Ishikawa (cell line): ENCODE measurements around the gene DDRGK1.

Experiments
- CREB1 ChIP-seq: IDR thresholded peaks from 2 replicates; pipeline ENCODE4 v1.6.1; 2012; ENCODE audit warnings: low read depth
- FOXM1 ChIP-seq: IDR thresholded peaks from 2 replicates; pipeline ENCODE4 v1.6.1; 2012; ENCODE audit warnings: low read depth, borderline replicate concordance
- TF ChIP-seq, protein P1 (sequence below): IDR thresholded peaks from 2 replicates; pipeline ENCODE4 v1.6.1; 2012; ENCODE audit warnings: low read depth, mild to moderate bottlenecking

DNA sequence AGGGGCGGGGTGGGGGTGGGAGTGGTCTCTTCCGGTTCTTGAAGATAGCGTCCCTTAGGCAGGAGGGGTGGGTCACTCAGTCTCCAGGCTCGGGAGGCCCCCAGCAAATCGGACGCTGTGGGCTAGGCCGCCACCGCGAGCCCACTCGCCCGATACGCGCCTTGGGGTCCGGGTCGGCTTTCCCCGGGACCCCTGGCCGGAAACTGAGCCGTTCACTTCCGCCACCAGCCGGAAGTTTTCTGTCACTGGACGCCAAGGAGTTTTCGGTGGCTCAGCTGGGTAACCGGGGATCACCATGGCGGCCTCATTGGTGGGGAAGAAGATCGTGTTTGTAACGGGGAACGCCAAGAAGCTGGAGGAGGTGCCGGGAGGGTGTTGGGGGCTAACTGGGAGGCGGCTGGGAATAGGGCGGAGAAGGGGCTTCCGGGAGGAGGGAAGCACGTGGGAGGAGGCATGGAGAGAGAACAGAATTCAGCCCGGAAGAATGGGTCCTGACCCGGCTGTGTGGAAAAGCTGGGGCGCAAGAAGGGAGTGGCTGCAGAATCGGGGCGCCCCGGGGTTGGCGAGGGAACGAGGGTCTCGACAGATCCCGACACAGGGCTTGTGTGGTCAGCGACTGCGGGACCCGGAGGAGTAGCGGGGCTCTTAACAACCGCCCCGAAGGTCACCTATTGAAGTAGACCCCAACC, 4.9 kb upstream of the DDRGK1 start, which contains the start of gene ITPA:
- TF ChIP-seq, protein P1, sequence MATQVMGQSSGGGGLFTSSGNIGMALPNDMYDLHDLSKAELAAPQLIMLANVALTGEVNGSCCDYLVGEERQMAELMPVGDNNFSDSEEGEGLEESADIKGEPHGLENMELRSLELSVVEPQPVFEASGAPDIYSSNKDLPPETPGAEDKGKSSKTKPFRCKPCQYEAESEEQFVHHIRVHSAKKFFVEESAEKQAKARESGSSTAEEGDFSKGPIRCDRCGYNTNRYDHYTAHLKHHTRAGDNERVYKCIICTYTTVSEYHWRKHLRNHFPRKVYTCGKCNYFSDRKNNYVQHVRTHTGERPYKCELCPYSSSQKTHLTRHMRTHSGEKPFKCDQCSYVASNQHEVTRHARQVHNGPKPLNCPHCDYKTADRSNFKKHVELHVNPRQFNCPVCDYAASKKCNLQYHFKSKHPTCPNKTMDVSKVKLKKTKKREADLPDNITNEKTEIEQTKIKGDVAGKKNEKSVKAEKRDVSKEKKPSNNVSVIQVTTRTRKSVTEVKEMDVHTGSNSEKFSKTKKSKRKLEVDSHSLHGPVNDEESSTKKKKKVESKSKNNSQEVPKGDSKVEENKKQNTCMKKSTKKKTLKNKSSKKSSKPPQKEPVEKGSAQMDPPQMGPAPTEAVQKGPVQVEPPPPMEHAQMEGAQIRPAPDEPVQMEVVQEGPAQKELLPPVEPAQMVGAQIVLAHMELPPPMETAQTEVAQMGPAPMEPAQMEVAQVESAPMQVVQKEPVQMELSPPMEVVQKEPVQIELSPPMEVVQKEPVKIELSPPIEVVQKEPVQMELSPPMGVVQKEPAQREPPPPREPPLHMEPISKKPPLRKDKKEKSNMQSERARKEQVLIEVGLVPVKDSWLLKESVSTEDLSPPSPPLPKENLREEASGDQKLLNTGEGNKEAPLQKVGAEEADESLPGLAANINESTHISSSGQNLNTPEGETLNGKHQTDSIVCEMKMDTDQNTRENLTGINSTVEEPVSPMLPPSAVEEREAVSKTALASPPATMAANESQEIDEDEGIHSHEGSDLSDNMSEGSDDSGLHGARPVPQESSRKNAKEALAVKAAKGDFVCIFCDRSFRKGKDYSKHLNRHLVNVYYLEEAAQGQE, result no peak
- no peak for TF ChIP-seq CREB1
- TF ChIP-seq FOXM1, result no peak
